Liver (tissue), 9 donors: ENCODE measurements around the gene ACOT12. TPM values are rescaled to one million over a fixed set of nuclear protein-coding genes. Genes with fewer than 3 reads are reported as not detected.

ENCODE experiments used
- DNase-seq: peaks from one replicate; pipeline ENCODE4 v3.0.0-alpha.2; 2017; ENCODE audit warnings: low spot score
- H3K27ac ChIP-seq, 2 donors: one replicate each; pipeline ENCODE4 v1.7.0; 2013; ENCODE audit warnings: inconsistent platforms in 2 of 2, low read length in 2 of 2, control low read depth in 1 of 2, low read depth in 1 of 2, mild to moderate bottlenecking in 1 of 2
- H3K27me3 ChIP-seq, 4 donors: one replicate each; pipeline versions ENCODE4 v1.6.1 to v1.7.0; 2013; ENCODE audit warnings: low read length in 3 of 4, inconsistent platforms in 1 of 4, mild to moderate bottlenecking in 1 of 4, moderate library complexity in 1 of 4; ENCODE audit not compliant: control insufficient read depth in 4 of 4, insufficient read depth in 4 of 4
- H3K36me3 ChIP-seq, 4 donors: one replicate each; pipeline versions ENCODE4 v1.6.1 to v1.7.0; 2013; ENCODE audit warnings: low read length in 3 of 4, mild to moderate bottlenecking in 3 of 4, low read depth in 1 of 4, moderate library complexity in 1 of 4; ENCODE audit not compliant: control insufficient read depth in 4 of 4, insufficient read depth in 3 of 4
- H3K4me1 ChIP-seq, 4 donors: one replicate each; pipeline versions ENCODE4 v1.6.1 to v1.7.0; 2013; ENCODE audit warnings: low read length in 3 of 4, mild to moderate bottlenecking in 3 of 4, moderate library complexity in 1 of 4; ENCODE audit not compliant: control insufficient read depth in 4 of 4, insufficient read depth in 4 of 4
- H3K4me3 ChIP-seq, 3 donors: one replicate each; pipeline versions ENCODE4 v1.6.1 to v1.7.0; 2013; ENCODE audit warnings: low read length in 3 of 3, control low read depth in 1 of 3, low read depth in 1 of 3, mild to moderate bottlenecking in 1 of 3
- H3K9ac ChIP-seq, 2 donors: one replicate each; pipeline ENCODE4 v1.7.0; 2013; ENCODE audit warnings: low read length in 2 of 2, mild to moderate bottlenecking in 2 of 2, moderate library complexity in 2 of 2, control low read depth in 1 of 2, low read depth in 1 of 2
- H3K9me3 ChIP-seq, 4 donors: one replicate each; pipeline versions ENCODE4 v1.6.1 to v1.7.0; 2013; ENCODE audit warnings: low read length in 3 of 4; ENCODE audit not compliant: control insufficient read depth in 4 of 4
- EGR1 ChIP-seq, 2 donors: IDR thresholded peaks; 2 replicates each; pipeline ENCODE4 v1.6.1; 2016 to 2018; ENCODE audit warnings: antibody characterized with exemption in 2 of 2, low read depth in 2 of 2
- FOXA1 ChIP-seq: IDR thresholded peaks from 2 replicates; pipeline ENCODE4 v1.6.1; 2016; ENCODE audit warnings: antibody characterized with exemption
- FOXA2 ChIP-seq: IDR thresholded peaks from 2 replicates; pipeline ENCODE4 v1.6.1; 2016; ENCODE audit warnings: antibody characterized with exemption
- GABPA ChIP-seq, 2 donors: IDR thresholded peaks in 1 of 2; conservative IDR thresholded peaks in 1 of 2; 2 replicates each; pipeline ENCODE4 v1.6.1; 2016; ENCODE audit warnings: antibody characterized with exemption in 2 of 2, mild to moderate bottlenecking in 1 of 2, moderate library complexity in 1 of 2
- HNF4A ChIP-seq, 2 donors: conservative IDR thresholded peaks; 2 replicates each; pipeline ENCODE4 v1.6.1; 2016; ENCODE audit warnings: antibody characterized with exemption in 2 of 2, mild to moderate bottlenecking in 2 of 2
- HNF4G ChIP-seq: IDR thresholded peaks from 2 replicates; pipeline ENCODE4 v1.6.1; 2016; ENCODE audit warnings: antibody characterized with exemption
- JUND ChIP-seq, 2 donors: IDR thresholded peaks; 2 replicates each; pipeline ENCODE4 v1.6.1; 2016; ENCODE audit warnings: antibody characterized with exemption in 2 of 2
- NR2F2 ChIP-seq: IDR thresholded peaks from 2 replicates; pipeline ENCODE4 v1.6.1; 2016; ENCODE audit warnings: antibody characterized with exemption
- RAD21 ChIP-seq, 2 donors: IDR thresholded peaks; 2 replicates each; pipeline ENCODE4 v1.6.1; 2016; ENCODE audit warnings: antibody characterized with exemption in 2 of 2, mild to moderate bottlenecking in 2 of 2
- RXRA ChIP-seq, 2 donors: IDR thresholded peaks; 2 replicates each; pipeline ENCODE4 v1.6.1; 2017 to 2018; ENCODE audit warnings: antibody characterized with exemption in 2 of 2, mild to moderate bottlenecking in 1 of 2
- SP1 ChIP-seq: IDR thresholded peaks from 2 replicates; pipeline ENCODE4 v1.6.1; 2018; ENCODE audit warnings: antibody characterized with exemption, mild to moderate bottlenecking
- TAF1 ChIP-seq: conservative IDR thresholded peaks from 2 replicates; pipeline ENCODE4 v1.6.1; 2016; ENCODE audit warnings: antibody characterized with exemption, mild to moderate bottlenecking
- YY1 ChIP-seq: IDR thresholded peaks from 2 replicates; pipeline ENCODE4 v1.6.1; 2016; ENCODE audit warnings: antibody characterized with exemption, mild to moderate bottlenecking
- WGBS: extraction: QIAGEN DNeasy Blood & Tissue Kit; methylation state at CpG from one replicate; pipeline ENCODE4 v1.1.7; 2013; 5-methylcytosine and 5-hydroxymethylcytosine counted together
- polyA plus RNA-seq, 2 donors: library from polyadenylated mRNA; stranded (reverse) in 1 of 2; unstranded in 1 of 2; fragments of 200-250 nt in 1 of 2; fragments of >200 nt in 1 of 2; fragmentation: Nextera tagmentation in 1 of 2; extraction: Ambion mirVana in 1 of 2; gene quantifications; one replicate each; pipeline versions ENCODE4 v1.2.1 to v1.2.3, GENCODE V29; 2013 to 2015
- total RNA-seq, 2 donors: library from RNA; depleted of rRNA; stranded (reverse); fragments of >200 nt; gene quantifications; one replicate each; pipeline ENCODE4 v1.2.3, GENCODE V29; 2014
- TF ChIP-seq, protein P1 (sequence below): IDR thresholded peaks from 2 replicates; pipeline ENCODE4 v1.6.1; 2016; ENCODE audit warnings: antibody characterized with exemption
- TF ChIP-seq, protein P2 (sequence below): IDR thresholded peaks from 2 replicates; pipeline ENCODE4 v1.6.1; 2016; ENCODE audit warnings: antibody characterized with exemption
- TF ChIP-seq, protein P3 (sequence below): IDR thresholded peaks from 2 replicates; pipeline ENCODE4 v1.6.1; 2016; ENCODE audit warnings: antibody characterized with exemption, mild to moderate bottlenecking
- TF ChIP-seq, protein P4 (sequence below): IDR thresholded peaks from 2 replicates; pipeline ENCODE4 v1.6.1; 2016; ENCODE audit warnings: antibody characterized with exemption
- TF ChIP-seq, protein P5 (sequence below): fragments of 150-350 bp; IDR thresholded peaks from 2 replicates; pipeline ENCODE4 v1.5.1; 2017; ENCODE audit warnings: improper control_type of control experiment, low read depth, low read length; ENCODE audit not compliant: missing input control
- donor health status: healthy.
- donor health status: healthy.
- donor health status: healthy.
- donor health status: healthy.
- donor health status: healthy.

The ACOT12 gene
- total and polyA plus RNA-seq, 4 donors, result 16.9 to 76.4 (median 38.8) TPM

DNA sequence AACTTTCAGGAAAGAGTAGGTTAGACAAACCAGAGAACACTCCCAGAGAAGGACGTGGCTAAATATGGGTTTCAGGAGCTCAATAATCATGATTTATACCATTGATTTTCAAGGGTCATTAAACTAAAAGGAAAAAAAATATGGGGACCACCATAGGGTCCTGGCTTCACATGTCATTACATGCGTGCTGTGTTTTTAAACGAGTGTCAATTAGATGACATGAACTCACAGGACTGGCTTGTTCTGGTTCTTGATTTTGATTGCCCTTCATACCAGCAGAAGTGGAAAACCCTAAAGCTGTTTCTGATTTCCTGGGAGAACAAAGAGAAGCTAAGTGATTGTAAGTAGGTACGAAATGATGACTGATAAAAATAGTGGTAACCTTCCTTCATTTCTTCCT is 5.8 kb downstream of the ACOT12 start:
- DNase-seq, result no peak
- no peak overlapping the region for H3K9ac ChIP-seq
- H3K36me3 ChIP-seq, result peaks cover 0 to 7% (median 3%) of the 10 kb centered on the region in 4 donors
- peaks cover 0 to 30% (median 6%) of the 10 kb centered on the region in 4 donors for H3K4me1 ChIP-seq
- no peak overlapping the region for H3K27ac ChIP-seq
- 92% methylated on average over 4 of the region's 4 CpGs for WGBS
- H3K9me3 ChIP-seq, result no peaks in the 10 kb centered on the region
- TF ChIP-seq HNF4A (conservative IDR thresholded peaks at IDR 0.05) (no peak), FOXA2 (no peak), RAD21 (IDR thresholded peaks at IDR 0.05) (no peak), FOXA1 (no peak), GABPA (IDR thresholded peaks at IDR 0.05 in 1 of 2, conservative IDR thresholded peaks at IDR 0.05 in 1 of 2) (no peak), YY1 (no peak), JUND (IDR thresholded peaks at IDR 0.05) (no peak), HNF4G (no peak), TAF1 (no peak), NR2F2 (no peak)
- TF ChIP-seq, protein P1, sequence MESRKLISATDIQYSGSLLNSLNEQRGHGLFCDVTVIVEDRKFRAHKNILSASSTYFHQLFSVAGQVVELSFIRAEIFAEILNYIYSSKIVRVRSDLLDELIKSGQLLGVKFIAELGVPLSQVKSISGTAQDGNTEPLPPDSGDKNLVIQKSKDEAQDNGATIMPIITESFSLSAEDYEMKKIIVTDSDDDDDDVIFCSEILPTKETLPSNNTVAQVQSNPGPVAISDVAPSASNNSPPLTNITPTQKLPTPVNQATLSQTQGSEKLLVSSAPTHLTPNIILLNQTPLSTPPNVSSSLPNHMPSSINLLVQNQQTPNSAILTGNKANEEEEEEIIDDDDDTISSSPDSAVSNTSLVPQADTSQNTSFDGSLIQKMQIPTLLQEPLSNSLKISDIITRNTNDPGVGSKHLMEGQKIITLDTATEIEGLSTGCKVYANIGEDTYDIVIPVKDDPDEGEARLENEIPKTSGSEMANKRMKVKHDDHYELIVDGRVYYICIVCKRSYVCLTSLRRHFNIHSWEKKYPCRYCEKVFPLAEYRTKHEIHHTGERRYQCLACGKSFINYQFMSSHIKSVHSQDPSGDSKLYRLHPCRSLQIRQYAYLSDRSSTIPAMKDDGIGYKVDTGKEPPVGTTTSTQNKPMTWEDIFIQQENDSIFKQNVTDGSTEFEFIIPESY, result no peak
- TF ChIP-seq, protein P2, sequence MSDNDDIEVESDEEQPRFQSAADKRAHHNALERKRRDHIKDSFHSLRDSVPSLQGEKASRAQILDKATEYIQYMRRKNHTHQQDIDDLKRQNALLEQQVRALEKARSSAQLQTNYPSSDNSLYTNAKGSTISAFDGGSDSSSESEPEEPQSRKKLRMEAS, result no peak
- TF ChIP-seq, protein P3, sequence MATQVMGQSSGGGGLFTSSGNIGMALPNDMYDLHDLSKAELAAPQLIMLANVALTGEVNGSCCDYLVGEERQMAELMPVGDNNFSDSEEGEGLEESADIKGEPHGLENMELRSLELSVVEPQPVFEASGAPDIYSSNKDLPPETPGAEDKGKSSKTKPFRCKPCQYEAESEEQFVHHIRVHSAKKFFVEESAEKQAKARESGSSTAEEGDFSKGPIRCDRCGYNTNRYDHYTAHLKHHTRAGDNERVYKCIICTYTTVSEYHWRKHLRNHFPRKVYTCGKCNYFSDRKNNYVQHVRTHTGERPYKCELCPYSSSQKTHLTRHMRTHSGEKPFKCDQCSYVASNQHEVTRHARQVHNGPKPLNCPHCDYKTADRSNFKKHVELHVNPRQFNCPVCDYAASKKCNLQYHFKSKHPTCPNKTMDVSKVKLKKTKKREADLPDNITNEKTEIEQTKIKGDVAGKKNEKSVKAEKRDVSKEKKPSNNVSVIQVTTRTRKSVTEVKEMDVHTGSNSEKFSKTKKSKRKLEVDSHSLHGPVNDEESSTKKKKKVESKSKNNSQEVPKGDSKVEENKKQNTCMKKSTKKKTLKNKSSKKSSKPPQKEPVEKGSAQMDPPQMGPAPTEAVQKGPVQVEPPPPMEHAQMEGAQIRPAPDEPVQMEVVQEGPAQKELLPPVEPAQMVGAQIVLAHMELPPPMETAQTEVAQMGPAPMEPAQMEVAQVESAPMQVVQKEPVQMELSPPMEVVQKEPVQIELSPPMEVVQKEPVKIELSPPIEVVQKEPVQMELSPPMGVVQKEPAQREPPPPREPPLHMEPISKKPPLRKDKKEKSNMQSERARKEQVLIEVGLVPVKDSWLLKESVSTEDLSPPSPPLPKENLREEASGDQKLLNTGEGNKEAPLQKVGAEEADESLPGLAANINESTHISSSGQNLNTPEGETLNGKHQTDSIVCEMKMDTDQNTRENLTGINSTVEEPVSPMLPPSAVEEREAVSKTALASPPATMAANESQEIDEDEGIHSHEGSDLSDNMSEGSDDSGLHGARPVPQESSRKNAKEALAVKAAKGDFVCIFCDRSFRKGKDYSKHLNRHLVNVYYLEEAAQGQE, result no peak
- TF ChIP-seq, protein P4, sequence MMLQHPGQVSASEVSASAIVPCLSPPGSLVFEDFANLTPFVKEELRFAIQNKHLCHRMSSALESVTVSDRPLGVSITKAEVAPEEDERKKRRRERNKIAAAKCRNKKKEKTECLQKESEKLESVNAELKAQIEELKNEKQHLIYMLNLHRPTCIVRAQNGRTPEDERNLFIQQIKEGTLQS, result no peak
- TF ChIP-seq, protein P5, sequence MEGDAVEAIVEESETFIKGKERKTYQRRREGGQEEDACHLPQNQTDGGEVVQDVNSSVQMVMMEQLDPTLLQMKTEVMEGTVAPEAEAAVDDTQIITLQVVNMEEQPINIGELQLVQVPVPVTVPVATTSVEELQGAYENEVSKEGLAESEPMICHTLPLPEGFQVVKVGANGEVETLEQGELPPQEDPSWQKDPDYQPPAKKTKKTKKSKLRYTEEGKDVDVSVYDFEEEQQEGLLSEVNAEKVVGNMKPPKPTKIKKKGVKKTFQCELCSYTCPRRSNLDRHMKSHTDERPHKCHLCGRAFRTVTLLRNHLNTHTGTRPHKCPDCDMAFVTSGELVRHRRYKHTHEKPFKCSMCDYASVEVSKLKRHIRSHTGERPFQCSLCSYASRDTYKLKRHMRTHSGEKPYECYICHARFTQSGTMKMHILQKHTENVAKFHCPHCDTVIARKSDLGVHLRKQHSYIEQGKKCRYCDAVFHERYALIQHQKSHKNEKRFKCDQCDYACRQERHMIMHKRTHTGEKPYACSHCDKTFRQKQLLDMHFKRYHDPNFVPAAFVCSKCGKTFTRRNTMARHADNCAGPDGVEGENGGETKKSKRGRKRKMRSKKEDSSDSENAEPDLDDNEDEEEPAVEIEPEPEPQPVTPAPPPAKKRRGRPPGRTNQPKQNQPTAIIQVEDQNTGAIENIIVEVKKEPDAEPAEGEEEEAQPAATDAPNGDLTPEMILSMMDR, result no peak
- no peaks in the 10 kb centered on the region for H3K27me3 ChIP-seq
- H3K4me3 ChIP-seq, result no peak overlapping the region

DNA sequence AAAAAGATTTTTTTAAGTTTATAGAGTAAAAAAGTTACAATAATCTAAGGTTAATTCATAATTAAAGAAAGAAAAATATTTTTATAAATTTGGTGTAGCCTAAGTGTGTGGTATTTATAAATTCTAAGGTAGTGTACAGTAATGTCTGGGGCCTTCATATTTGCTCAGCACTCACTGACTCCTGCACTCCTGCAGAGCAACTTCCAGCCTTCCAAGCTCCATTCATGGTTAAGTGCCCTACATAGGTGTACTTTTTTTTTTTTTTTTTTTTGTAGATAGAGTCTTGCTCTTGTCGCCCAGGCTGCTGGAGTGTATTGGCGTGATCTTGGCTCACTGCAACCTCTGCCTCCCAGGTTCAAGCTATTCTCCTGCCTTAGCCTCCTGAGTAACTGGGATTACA is 10.1 kb downstream of the ACOT12 start:
- TF ChIP-seq EGR1 (IDR thresholded peaks at IDR 0.05; ENCODE audit: low read depth in 2 of 2), result no peak
- no peak for TF ChIP-seq FOXA1
- no peak for TF ChIP-seq GABPA (IDR thresholded peaks at IDR 0.05 in 1 of 2, conservative IDR thresholded peaks at IDR 0.05 in 1 of 2)
- no peak for TF ChIP-seq HNF4G
- TF ChIP-seq RXRA (IDR thresholded peaks at IDR 0.05), result no peak
- TF ChIP-seq HNF4A (conservative IDR thresholded peaks at IDR 0.05), result no peak
- no peak for TF ChIP-seq SP1
- TF ChIP-seq FOXA2, result no peak
- TF ChIP-seq, protein P1, result no peak
- Histone ChIP-seq H3K9me3 (no peaks in the 10 kb centered on the region), H3K36me3 (peaks cover 0 to 12% (median 4%) of the 10 kb centered on the region in 4 donors), H3K27me3 (no peaks in the 10 kb centered on the region), H3K9ac (no peak overlapping the region), H3K4me3 (no peak overlapping the region), H3K27ac (no peak overlapping the region), H3K4me1 (peaks cover 0 to 10% (median under 1%) of the 10 kb centered on the region in 4 donors)
- 96% methylated on average over 2 of the region's 2 CpGs for WGBS
- DNase-seq, result no peak
